Fibroblast of the aortic adventitia (primary cell): ENCODE measurements around the gene WDR90. TPM values are rescaled to one million over a fixed set of nuclear protein-coding genes. Genes with fewer than 3 reads are reported as not detected.

Experiments
- DNase-seq: peaks from one replicate; pipeline ENCODE4 v3.0.0-alpha.2; 2010; ENCODE audit warnings: low read depth
- H3K4me3 ChIP-seq: 2 replicates; pipeline ENCODE4 v1.5.1; 2011; ENCODE audit warnings: low read depth, mild to moderate bottlenecking, control low read depth, low read length, moderate library complexity
- total RNA-seq: library from RNA; depleted of rRNA; stranded (reverse); fragments of >200 nt; gene quantifications from 2 replicates; pipeline ENCODE4 v1.2.3, GENCODE V29; 2012; ENCODE audit warnings: low replicate concordance
- TF ChIP-seq, protein P1 (sequence below): IDR thresholded peaks from 2 replicates; pipeline ENCODE4 v1.5.1; 2011; ENCODE audit warnings: mild to moderate bottlenecking, low read length, control low read depth, inconsistent platforms; ENCODE audit not compliant: insufficient read depth

The WDR90 gene
- total RNA-seq, 1 donor: 25.0 TPM

DNA sequence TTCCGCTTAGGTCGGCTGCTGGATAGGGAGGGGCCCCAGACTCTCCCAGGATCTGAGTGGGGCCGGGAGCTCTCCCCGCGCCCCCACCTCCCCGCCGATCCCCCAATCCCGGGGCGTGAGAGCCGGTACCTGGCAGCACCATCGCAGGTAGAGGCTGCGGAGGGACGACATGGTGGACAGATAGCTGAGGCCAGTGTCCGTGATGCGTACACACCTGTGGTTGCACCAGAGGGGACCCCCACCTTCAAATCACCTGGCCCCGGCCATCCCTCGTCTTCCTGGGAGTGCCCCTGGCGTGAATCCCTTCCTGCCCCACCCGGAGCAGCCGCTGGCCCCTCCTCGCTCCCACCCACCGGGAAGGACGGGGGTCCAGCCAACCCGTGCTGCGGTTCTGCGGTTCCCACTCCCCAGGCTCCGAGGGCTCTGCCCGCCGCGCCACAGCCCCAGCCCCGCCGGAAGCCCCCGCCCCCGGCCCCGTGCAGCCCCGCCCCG is 45.7 kb downstream of the WDR90 start:
- no peak for DNase-seq
- TF ChIP-seq, protein P1, sequence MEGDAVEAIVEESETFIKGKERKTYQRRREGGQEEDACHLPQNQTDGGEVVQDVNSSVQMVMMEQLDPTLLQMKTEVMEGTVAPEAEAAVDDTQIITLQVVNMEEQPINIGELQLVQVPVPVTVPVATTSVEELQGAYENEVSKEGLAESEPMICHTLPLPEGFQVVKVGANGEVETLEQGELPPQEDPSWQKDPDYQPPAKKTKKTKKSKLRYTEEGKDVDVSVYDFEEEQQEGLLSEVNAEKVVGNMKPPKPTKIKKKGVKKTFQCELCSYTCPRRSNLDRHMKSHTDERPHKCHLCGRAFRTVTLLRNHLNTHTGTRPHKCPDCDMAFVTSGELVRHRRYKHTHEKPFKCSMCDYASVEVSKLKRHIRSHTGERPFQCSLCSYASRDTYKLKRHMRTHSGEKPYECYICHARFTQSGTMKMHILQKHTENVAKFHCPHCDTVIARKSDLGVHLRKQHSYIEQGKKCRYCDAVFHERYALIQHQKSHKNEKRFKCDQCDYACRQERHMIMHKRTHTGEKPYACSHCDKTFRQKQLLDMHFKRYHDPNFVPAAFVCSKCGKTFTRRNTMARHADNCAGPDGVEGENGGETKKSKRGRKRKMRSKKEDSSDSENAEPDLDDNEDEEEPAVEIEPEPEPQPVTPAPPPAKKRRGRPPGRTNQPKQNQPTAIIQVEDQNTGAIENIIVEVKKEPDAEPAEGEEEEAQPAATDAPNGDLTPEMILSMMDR: no peak
- no peak overlapping the region for H3K4me3 ChIP-seq

DNA sequence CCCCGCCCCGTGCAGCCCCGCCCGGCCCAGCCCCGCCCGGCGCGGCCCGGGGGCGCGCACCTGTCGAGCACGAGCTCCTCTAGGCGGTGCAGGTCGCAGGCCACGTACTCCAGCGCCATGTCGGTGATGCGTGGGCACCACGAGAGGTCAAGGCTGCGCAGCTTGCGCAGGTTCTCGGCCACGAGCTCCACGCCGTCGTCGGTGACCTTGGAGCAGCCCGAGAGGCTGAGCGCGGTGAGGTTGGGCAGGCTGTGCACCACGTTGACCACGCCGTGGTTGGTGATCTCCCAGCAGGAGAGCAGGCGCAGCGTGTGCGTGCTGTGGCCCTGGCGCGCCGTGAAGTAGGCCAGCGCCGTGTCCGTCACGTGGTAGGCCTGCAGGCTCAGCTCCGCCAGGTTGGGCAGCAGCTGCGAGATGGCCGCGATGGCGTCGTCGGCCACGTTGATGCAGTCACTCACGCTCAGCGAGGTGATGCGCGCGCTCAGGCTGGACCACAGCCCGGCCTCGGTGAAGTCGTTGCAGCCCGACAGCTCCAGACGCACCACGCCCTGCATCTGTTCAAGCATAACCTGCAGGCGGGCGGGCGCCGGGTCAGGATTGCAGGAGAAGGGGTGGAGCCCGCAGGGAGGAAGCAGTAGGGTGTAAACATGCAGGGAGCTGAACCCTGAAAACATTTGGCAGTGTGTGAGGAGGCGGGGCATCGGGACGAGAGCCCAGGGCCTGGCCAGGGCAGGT is 46.4 kb downstream of the WDR90 start:
- DNase-seq: no peak
- TF ChIP-seq, protein P1: no peak
- H3K4me3 ChIP-seq: no peak overlapping the region

DNA sequence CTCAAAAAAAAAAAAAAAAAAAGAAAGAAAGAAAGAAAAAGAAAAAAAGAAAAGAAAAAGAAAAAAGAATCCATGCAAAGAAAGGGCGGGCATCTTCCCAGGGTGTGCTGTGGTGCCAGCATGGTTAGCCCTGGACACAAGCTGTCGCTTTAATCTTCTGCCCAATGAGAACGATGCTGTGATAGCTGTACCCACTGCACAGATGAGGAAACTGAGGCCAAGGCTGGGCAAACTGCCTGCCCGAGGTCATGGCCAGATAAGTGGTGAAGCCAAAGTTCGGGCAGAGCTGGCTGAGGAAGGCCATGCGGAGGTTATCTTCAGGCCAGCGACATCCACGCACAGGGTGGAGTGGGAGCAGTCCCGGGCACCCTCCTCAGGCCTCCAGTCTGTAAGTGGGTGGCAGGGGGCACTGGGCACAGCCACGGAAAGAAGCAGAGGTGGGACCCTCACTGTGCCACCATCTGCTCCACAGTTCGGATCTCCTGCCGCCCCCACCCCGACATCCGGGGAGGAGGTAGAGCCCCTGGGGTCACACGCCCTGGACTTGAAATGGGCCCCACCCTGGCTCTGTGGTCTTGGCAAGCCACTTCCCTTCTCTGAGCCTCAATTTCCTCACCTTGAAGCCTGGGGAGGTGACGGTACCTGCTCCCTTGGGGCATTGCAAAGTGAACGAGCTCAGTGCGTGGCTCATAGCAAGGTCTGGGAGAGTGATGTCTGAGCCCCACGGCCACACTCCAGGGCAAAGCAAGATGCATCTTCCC is 49.9 kb downstream of the WDR90 start:
- no peak overlapping the region for H3K4me3 ChIP-seq
- DNase-seq: no peak
- TF ChIP-seq, protein P1: no peak

DNA sequence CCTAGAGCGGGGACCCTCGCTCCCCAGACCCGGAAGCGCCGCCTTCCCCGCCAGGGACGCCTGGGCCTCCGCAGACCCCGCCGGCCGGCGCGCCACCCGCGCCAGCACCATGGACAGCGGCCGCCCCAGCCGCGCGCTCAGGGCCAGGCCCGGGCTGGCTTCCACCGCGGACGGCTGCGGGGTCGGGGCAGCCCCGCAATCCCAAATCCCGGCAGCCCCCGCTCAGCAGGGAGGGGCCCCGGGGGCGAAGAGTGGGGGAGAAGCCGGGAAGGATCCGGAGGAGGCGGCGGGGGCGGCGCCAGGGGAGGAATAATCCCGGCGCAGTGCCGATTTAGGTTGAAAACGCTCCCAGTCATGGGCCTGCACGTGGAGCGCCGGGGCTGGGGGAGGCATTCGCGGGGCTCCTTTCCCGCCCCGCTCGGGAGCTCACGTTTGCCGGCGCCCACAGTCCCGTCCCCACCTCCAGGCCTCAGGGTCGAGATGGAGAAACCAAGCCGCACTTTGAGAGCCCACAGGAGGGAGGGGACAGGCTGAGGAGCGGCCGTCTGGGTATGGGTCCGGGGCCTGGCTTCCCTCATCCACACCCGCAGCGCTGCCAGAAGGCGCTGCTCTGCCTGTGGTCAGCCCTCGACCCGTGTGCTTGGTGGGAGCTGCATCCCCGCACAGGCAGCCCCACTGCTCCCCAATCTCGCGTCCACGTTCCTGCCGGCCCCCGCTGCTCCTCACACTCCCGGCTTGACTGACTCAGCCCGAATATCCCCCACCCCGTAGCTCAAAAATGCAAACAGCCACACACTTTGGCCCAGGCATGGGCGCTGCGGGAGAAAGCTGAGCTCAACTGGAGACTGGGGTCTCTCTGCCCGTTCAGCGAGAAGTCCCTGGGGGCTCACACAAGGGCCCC is 51.8 kb downstream of the WDR90 start:
- H3K4me3 ChIP-seq: no peak overlapping the region
- TF ChIP-seq, protein P1: no peak
- no peak for DNase-seq

- DNase-seq: no peak
- H3K4me3 ChIP-seq: no peak overlapping the region
- TF ChIP-seq, protein P1: no peak
Observed at GRCh38 chr16:702341-702740, 53.2 kb downstream of the WDR90 start.

DNA sequence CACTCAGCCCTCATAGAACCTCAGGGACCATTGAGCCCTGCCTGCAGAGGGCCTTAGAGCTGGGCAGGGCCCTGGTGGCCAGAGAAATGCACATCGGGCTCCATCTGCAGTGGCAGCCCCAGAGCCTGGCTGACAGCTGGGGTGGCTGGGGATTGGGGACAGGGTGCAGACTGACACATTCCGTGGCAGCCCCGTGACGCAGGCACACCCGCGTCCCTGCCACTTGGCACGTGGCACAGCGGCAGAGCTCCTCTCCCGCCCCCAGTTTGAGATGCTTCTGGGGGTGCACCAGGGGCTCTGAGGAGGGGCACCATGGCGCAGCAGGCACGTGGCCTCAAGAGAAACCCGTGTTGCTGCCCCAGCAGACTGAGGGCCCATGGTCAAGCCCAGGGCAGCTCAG is 54.2 kb downstream of the WDR90 start:
- DNase-seq: no peak
- TF ChIP-seq, protein P1: no peak
- H3K4me3 ChIP-seq: no peak overlapping the region
